Activated gamma-delta T cell treated with anti-CD3 and anti-CD28 coated beads, Interleukin-2, amount 50 U/mL, for 16 hours (primary cell): ENCODE results near the gene ITGB5.

ENCODE experiments used
- DNase-seq: peaks from one replicate; pipeline ENCODE4 v3.0.0-alpha.2; 2020; ENCODE audit warnings: low read depth

The ITGB5 gene

DNA sequence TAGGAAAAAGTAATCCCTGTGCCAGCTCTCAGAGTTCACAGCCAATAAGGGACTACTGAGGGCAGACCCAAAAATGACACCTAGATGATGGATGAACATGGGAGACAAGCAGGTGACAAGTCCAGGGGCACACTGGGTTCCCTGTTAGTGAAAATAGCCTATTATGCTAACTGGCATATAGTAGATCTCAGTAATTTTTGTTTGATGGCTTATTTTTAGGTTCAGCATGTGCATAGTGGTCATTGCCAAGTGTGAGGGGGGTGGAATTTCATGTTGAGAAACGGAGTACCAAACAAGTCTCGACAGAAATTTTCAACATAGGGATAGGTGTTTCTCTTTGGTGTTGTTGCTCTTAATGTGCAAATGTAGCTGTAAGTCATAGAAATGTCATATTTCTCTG, 6.4 kb upstream of the ITGB5 start:
- DNase-seq = no peak

GRCh38 chr3:124890573-124891190, 3.5 kb upstream of the ITGB5 start:
- no peak for DNase-seq

DNA sequence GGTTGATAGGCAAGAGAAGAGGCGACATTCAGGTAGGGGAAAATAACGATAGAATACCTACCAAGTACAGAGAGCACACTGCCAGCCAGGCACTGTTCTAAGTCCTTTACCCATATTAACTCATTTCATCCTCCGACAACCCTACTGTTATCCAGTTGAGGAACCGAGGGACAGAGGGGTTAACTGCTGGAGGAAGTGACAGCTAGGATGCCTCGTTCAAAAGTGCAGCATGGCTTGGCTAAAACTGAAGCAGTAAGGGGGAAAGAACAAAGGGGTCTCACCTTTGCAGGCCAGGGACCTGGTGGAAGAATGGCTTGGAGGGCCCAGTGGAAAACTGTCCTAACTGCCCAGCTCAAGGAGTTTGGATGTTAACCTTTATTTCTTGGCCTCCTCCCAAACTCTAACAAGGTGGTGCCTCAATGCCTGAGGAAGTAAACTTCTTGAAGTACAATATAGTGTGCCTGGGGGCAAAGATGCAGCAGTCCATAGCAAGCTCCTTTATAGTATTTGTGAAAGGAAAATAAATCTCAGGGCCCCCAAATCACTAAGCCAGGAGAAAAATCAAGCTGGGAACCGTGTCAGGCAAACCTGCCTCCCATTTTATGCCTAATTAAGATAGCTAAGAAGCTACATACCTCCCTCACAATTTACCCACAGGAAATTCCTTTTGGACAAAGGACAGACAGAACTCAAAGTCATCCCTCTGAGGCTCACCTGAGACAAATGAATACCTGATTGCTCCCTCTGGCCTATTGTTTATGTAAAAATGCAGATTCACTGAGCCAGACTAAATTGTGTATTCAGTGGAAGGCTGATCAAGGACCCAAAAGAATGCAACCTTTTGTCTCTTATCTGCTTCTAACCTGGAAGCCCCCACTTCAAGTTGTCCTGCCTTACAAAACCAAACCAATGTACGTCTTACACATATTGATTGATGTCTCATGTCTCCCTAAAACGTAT, 1.6 kb upstream of the ITGB5 start:
- DNase-seq = no peak

GRCh38 chr3:124887932-124888298, 750 bp upstream of the ITGB5 start:
- no peak for DNase-seq

GRCh38 chr3:124886168-124887056, 753 bp downstream of the ITGB5 start:
- no peak for DNase-seq

DNA sequence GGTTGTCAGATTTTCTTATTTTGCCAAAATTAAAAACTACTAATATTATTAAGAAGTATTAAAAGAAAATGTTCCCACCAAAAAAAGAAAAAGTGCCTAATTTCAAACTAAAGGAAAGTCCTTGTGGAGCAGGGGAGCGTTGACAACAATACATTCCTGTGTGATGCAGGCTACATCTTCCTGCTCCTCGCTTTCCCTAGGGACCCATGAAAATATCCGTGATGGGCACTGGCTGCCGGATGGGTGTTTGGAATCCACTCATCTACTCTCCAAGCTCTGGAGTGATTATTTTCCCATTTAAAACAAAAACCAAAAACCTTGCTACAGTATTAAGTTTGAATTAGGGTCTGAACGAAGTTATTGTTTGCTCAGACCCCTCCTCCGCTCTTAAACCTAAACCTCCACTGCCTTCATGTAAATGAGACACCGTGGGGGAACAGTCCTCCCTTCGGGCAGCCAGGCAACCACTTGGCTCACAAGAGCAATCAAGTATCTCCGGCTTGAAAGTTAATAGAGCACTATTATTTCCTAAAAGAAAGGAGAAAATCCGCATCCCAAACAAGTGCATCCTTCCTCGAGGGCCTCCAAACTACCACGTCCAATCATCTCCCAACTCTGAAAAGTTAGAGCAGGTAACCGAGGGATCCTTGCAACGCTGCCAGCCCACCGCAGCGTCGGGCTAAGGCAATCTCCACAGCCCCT, 1.5 kb downstream of the ITGB5 start:
- DNase-seq = no peak

GRCh38 chr3:124884474-124885101, 2.6 kb downstream of the ITGB5 start:
- DNase-seq = no peak

DNA sequence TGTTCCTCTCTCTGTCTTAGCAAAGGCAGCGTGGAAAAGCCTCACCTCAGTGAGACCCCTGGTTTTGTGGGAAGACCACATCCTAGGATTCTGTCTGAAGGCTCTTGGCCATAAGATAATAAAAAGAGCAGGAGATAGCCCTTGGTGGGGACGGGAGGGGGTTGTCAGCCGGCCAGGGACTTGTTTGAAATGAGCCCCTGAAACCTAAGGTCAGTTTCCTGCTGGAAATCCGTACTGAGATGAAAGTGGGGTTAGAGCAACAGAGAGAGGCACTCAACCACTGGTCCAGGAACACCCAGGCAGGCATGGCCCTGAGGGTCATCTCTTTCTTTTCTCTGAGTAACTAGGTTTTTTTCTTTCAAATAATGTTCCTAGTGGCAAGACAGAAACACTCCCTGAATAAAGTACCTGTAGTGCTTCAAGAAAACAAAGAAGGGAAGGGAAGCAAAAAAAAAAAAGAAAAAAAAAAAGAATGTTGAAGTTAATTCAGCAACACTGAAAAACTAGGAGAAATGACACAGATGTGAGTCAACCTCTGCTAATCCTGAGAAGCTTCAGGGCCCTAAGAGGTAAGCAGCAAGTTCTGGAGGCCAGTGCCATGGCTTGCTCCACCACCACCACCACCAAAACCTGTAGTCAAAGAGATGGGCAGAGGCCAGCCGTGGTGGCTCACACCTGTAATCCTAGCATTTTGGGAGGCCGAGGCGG, 3.2 kb downstream of the ITGB5 start:
- no peak for DNase-seq

DNA sequence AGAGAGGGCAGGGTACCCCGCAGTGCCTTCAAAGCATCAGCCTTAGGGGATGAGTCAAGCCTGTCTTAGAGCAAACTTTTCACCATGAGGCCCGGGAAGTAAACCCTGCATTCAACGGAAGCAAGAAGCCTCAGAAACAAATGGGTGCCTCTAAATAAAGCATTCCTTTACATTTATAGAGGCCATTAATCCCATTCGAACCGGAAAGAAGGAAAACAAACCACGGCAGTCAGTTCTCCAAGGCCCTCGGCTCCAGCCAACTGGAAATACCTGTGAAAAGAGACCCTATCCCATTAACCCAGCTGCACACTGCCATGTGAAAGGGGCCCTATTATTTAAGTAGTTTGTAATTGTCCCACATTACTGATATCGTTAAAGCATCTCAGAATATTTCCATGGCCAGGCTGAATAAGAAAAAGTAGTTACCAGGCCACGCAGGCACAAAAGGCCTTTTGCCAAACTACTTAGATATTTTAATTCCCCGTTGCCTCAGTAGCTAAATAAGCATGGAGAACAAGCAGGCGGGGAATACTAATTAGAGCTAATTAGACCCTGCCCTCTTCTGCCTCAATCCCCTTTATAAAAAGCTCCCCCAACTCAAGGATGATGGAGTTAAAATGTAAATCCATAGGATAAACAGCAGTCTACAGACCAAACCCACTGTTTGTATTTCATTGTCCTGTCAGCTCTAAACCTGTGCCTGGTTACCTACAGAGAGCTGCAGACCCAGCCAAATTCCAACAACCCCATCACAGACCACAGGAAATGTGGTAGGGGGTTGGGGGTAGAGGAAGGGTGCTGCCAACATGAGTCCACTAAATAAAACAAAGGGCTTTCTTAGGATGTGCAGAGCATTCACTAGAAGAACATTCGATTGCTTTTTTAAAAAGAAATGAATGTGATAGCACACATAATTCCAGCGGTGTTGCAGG, 4.1 kb downstream of the ITGB5 start:
- DNase-seq = no peak

DNA sequence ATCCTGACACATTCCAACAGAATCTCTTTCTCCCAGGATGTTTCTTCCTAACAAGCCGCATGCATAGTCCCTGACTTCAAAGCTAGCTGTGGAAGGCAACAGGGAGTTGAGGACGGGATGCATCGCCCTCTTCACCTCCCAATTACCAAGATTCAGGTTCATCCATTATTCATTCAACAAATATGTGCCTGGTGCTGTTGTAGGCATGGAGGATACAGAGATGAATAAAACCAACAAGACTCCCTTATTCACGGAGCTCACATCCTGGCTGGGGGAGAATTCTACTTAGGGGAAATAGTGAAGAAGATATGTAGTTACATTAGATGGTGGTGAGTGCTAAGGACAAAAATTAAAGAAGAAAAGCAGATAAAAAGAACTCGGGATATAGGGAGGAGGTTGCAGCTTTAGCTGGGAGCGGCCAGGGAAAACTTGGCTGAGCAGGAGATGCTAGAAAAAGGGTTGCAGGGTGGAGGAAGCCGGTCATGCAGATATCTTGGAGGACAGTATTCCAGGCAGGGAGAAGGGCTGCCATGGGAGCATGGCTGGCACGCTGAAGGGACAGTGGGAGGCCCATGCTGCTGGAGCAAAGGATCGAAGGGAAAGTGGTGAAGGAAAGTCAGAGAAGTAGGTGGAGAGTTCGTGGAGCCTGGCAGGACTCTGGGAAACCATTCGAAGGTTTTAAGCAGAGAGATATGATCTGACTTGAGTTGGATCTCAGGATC, 5.0 kb downstream of the ITGB5 start:
- DNase-seq = no peak

DNA sequence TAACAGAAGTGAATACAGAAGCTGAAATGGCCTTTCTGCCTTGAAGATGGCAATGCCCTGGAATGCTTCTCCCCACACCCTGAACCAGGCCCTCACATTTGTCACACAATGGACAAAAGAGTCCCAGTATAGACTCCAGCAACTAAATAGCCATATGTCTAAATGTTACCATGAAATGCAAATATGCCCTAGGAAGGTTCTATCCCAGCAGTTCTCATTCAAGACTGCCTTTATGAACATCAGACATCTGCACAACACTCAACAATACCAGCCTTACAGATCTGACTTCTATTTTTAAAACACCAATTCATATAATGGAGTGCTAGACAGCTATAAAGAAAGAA, 7.9 kb downstream of the ITGB5 start:
- DNase-seq = no peak

DNA sequence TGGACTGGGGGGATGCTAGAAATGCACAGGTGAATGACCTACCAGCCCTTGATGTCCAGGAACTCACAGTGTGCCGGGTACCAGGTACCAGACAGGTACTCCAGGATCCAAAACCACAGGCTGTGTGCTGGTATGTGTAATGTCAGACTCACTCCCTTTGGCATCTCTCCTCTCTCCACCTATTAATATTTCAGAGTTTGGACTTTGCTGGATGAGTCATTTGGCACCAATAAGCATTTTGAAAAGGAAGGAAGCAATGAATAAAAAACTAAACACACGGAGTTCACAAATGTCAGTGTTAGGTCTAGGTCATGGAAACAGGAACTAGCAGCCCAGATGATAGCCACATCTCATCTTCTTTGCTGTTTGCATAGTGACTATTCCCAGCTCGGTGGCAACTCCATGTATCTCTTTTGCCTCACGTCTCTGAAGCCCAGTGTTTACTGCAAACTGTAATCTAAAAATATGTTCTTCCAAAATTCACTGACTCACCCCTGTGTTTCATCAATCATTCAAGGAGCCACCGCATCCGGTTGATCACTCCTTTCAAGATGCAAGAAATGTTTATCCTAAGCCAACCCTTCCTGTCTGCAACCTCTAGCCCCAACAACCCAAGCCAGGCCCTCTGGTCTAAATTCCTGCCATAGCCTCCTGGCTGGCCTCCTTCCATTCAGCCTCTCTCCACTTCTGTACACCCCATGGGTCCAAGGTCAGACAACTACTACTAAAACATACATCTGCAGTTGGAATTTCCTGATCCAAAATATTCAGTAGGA, 8.4 kb downstream of the ITGB5 start:
- no peak for DNase-seq

DNA sequence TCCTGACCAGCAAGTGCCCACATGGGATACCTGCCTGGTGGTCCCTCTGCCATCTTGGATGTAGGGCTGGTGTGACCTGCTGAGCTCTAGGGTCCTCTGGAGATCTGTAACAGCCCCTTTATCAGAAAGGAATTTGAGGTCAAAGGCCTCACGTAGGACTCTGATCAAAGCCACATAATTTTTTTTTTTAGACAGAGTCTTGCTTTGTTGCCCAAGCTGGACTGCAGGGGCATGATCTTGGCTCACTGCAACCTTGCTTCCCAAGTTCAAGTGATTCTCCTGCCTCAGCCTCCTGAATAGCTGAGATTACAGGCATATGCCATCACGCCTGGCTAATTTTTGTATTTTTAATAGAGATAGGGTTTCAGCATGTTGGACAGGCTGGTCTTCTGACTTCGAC, 9.5 kb downstream of the ITGB5 start:
- DNase-seq = no peak

- DNase-seq = no peak
These were observed 10.7 kb downstream of the ITGB5 start for GRCh38 chr3:124876401-124876878.

DNA sequence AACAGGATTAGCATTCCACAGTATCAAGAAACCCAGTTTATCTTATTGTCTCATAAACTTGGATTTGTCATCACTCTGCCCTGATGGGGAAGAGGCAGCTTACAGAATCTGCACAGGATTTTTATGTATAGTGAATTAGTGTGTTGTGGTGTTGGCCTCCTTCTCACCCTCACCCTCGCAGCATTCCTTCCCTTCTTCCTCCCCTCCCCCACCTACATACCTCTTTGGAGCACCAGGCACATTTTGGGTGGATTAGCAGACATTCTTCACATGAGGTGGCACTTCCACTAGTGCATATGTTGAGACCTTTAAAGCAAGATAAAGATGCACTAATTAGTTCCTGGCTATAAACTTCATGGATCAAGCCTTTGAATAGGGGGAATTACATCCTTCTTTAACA, 13.9 kb downstream of the ITGB5 start:
- DNase-seq = no peak

GRCh38 chr3:124867511-124867910, 19.7 kb downstream of the ITGB5 start:
- DNase-seq = no peak

- DNase-seq = no peak
These were observed 25.2 kb downstream of the ITGB5 start for GRCh38 chr3:124862006-124862405.

- no peak for DNase-seq
These were observed 26.1 kb downstream of the ITGB5 start for GRCh38 chr3:124861041-124861440.
